GM20431 (cell line): Measurements from ENCODE around the gene PDE12.
"Not testable (repeated sequence)": the region's sequence is repeated elsewhere in the genome, so short reads cannot be mapped to it uniquely, and the experiment has no call there.

Experiments used
- in situ Hi-C: fragments of 300-500 bp; cut with MseI, MboI; formaldehyde crosslinking; loops from one replicate; pipeline ENCODE4 v1.15.0; 2020; ENCODE audit warnings: low sequenced_read_pairs; ENCODE audit not compliant: unreplicated experiment

The PDE12 gene

GRCh38 chr3:57582474-57583168 lies 26.5 kb downstream of the PDE12 start:
- in situ Hi-C loops: no loop called here

DNA sequence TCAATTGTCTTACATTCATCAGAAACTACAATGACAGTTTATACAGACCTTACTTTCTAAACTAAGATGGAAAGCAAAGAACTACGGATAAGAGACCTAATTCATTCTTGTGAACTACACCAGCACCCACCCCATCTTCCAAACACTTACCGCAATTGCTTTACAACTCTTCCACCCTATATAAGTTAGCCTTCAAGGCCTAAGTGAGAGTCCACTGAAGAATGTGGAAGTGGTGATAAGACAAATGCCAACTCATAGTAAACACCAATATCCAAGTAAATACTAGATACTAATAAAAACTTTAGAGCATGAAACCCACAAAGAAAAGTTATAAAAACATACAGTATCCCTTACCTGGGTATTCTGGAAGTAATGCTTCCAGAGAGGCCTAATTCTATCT lies 27.5 kb downstream of the PDE12 start:
- in situ Hi-C loops: no loop called here

DNA sequence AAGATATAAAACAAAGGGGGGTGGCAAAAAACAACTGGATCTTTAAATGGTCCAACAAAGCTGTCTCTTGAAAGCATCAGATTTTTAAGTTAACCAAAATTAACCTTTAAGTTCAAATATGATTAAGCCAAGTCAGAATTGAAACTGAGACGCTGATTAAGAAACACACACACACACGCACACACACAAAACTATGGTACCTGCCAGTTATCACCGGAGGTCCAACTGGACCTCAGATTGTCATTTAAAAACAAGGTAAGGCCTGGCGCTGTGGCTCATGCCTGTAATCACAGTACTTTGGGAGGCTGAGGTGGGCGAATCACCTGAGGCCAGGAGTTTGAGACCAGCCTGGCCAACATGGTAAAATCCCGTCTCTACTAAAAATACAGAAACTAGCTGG lies 30.7 kb downstream of the PDE12 start:
- in situ Hi-C loops: no loop called here

- in situ Hi-C loops: no loop called here
These were observed 31.8 kb downstream of the PDE12 start for GRCh38 chr3:57587905-57588304.

- in situ Hi-C loops: no loop called here
These were observed 36.2 kb downstream of the PDE12 start for GRCh38 chr3:57592306-57592705.

DNA sequence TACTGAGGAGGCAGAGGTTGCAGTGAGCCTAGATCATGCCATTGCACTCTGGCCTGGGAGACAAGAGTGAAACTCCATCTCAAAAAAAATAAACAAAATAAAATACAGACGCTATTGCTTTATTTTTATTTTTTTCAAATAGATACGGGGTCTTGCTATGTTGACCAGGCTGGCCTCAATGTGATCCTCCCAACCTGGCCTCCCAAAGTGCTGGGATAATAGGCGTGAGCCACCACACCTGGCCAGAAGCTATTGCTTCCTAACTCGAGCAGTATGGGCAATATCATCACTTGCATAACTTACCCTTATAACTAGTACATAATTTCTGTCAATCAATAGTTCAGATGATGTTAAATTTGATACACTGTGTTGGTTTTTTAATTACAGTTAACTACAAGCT lies 38.1 kb downstream of the PDE12 start:
- in situ Hi-C loops: no loop called here

DNA sequence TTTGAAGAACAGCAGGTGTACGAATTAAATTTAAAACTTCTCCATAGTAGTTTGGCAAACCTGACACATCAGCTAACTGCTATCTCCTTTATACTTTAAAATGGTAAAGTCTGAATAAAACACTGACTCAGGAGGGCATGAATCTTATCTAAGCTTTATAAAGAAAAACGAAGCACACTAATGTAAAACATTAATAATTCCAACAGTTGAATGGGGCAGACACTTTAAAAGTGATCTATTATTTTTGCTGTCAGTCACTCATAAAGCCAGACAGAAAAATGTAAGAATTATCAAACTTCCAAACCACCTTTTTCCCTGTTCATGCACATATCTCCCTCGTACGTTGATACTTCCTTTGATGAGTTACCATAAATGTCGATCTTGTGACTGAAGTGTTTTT lies 38.5 kb downstream of the PDE12 start:
- in situ Hi-C loops: no loop called here

GRCh38 chr3:57596495-57597126 lies 40.5 kb downstream of the PDE12 start:
- in situ Hi-C loops: no loop called here

- in situ Hi-C loops: no loop called here
These were observed 41.3 kb downstream of the PDE12 start, which contains the start of gene ARF4 for GRCh38 chr3:57597127-57597923. Gene ARF4 (minus strand): TSS chr3:57597344. CDS start chr3:57597140, 204 bp downstream.

GRCh38 chr3:57598765-57599360 lies 42.8 kb downstream of the PDE12 start:
- in situ Hi-C loops: no loop called here

DNA sequence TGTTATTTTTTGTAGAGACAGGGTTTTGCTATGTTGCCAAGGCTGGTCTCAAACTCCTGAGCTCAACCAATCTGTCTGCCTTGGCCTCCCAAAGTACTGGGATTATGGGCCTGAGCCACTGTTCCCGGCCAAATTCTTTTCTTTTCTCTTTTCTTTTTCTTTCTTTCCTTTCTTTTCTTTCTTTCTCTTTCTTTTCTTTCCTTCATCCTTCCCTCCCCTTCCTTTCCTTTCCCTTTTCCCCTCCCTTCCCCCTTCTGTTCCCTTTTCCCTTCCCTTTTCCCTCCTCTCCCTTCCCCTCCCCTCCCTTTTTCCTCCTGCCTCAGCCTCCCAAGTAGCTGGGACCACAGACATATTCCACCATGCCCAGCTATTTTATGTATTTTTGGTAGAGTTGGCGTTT lies 44.1 kb downstream of the PDE12 start:
- in situ Hi-C loops: no loop called here

DNA sequence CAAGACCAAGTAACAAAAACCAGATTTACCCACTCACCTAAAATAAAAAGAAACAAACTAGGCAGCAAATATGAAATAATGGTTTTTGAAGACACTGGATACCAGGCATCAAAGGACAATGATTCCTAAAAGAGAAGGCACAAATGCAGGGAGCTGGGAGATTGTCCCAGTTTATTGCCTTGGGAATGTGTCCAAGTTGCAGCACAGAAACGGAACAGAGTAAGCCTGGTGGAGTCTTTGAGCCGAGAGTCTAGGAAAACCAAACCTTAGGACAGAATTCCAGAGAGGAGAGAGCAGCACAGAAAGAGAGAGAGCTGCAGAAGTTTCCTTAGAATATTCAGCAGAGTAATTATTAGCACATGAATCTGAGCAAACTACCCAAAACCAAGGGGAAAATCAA lies 48.9 kb downstream of the PDE12 start:
- in situ Hi-C loops: no loop called here

GRCh38 chr3:57605683-57606082 lies 49.6 kb downstream of the PDE12 start:
- in situ Hi-C loops: no loop called here

DNA sequence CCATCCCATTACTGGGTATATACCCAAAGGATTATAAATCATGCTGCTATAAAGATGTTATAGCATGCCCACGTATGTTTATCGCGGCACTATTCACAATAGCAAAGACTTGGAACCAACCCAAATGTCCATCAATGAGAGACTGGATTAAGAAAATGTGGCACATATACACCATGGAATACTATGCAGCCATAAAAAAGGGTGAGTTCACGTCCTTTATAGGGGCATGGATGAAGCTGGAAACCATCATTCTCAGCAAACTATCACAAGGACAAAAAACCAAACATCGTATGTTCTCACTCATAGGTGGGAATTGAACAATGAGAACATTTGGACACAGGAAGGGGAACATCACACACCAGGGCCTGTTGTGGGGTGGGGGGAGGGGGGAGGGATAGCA lies 55.8 kb downstream of the PDE12 start:
- in situ Hi-C loops: not testable (repeated sequence)

DNA sequence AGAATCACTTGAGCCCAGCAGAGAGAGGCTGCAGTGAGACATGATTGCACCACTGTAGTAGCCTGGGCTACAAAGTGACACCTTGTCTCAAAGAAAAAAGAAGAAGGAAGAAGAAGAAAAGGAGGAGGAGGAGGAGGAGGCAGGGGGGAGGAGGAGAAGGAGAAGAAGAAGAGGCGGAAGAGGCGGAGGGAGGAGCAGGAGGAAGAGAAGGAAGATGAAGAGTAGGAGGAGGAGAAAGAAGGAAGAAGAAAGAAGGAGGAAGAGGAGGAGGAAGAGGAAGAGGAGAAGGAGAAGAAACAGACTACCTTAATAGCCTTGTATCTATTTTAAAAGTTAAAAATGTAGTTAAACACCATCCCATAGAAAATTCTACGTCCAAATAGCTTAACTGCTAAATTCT lies 60.2 kb downstream of the PDE12 start:
- in situ Hi-C loops: no loop called here
